AG09309 (cell line): ENCODE measurements around the gene ATP6V1E1.

Experiments used
- DNase-seq: peaks from one replicate; pipeline ENCODE4 v3.0.0-alpha.2; 2010; ENCODE audit warnings: low read depth
- H3K4me3 ChIP-seq: 2 replicates; pipeline ENCODE4 v1.5.1; 2011; ENCODE audit warnings: mild to moderate bottlenecking, low read depth, low read length, moderate library complexity; ENCODE audit not compliant: control insufficient read depth
- CTCF ChIP-seq: IDR thresholded peaks from 2 replicates; pipeline ENCODE4 v1.5.1; 2011; ENCODE audit warnings: mild to moderate bottlenecking, low read depth, low read length, inconsistent platforms; ENCODE audit not compliant: insufficient read depth, control insufficient read depth; ENCODE audit errors: missing control alignments

Gene ATP6V1E1

GRCh38 chr22:17549655-17550054 is 78.9 kb downstream of the ATP6V1E1 start:
- no peak overlapping the region for H3K4me3 ChIP-seq
- DNase-seq = no peak
- TF ChIP-seq CTCF = no peak

GRCh38 chr22:17549183-17549582 is 79.4 kb downstream of the ATP6V1E1 start:
- no peak overlapping the region for H3K4me3 ChIP-seq
- TF ChIP-seq CTCF = no peak
- no peak for DNase-seq

DNA sequence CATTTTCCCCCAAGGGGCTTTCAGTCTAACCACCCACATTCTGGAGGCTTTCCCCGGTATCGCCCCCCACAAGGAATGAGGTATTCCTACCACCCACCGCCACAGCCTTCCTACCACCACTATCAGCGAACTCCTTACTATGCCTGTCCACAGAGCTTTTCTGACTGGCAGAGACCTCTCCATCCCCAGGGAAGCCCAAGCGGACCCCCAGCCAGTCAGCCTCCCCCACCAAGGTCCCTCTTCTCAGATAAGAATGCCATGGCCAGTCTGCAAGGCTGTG is 79.9 kb downstream of the ATP6V1E1 start:
- no peak for TF ChIP-seq CTCF
- no peak overlapping the region for H3K4me3 ChIP-seq
- no peak for DNase-seq

DNA sequence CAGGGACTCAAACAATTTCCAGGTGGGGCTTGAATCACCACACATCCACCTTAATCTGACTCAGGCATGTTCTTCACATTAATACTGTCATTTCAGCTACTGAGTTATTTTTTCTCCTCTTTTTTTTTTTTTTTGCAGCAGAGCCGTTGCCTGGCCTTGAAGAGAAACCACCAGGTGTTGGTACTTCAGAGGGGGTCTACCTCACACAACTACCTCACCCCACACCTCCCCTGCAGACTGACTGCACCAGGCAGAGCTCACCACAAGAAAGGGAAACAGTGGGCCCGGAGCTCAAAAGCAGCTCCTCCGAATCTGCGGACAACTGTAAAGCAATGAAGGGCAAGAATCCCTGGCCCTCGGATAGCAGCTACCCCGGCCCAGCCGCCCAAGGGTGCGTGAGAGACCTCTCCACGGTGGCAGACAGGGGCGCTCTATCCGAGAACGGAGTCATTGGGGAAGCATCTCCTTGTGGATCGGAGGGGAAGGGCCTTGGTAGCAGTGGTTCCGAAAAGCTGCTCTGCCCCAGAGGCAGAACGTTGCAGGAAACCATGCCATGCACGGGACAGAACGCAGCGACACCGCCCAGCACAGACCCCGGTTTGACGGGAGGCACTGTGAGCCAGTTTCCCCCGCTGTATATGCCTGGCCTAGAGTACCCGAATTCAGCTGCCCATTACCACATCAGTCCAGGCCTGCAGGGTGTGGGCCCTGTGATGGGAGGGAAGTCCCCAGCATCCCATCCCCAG is 80.4 kb downstream of the ATP6V1E1 start:
- DNase-seq = no peak
- no peak for TF ChIP-seq CTCF
- no peak overlapping the region for H3K4me3 ChIP-seq

- DNase-seq = no peak
- no peak overlapping the region for H3K4me3 ChIP-seq
- no peak for TF ChIP-seq CTCF
These were observed 86.1 kb downstream of the ATP6V1E1 start for GRCh38 chr22:17542452-17542851.
